ENCODE data around the gene MAPKBP1. TPM values are rescaled to one million over a fixed set of nuclear protein-coding genes. Genes with fewer than 3 reads are reported as not detected.

MAPKBP1 gene
- total and polyA plus RNA-seq, 2 of the 8 experiments (the other 6 are each of a cell fraction or from before 2014, with no cell fraction given) = 4.3 to 11.3 TPM

GRCh38 chr15:41841131-41841530 lies 66.8 kb downstream of the MAPKBP1 start:
- Histone ChIP-seq H4K5ac (ENCODE audit: insufficient read length, low read depth, low read length) (no peak overlapping the region), H4K8ac (ENCODE audit: extremely low read depth, insufficient read depth, low read length) (no peak overlapping the region), H2AK5ac (ENCODE audit: low read depth, low read length) (no peak overlapping the region), H3K79me1 (ENCODE audit: low read depth, low read length) (no peaks in the 10 kb centered on the region; the same call in 1 of the 2 replicates), H2BK15ac (ENCODE audit: low read length) (no peak overlapping the region), H3K4ac (replicated peaks; ENCODE audit: insufficient read length, low read depth, low read length) (no peak overlapping the region), H3K79me2 (ENCODE audit: control insufficient read depth in 1 of 2, insufficient read depth in 2 of 2, low read length in 2 of 2) (no peaks in the 10 kb centered on the region), H4K91ac (replicated peaks; ENCODE audit: insufficient read length, low read length) (no peak overlapping the region), H3K4me1 (replicated peaks in 1 of 4; ENCODE audit: control insufficient read depth in 3 of 4, insufficient read depth in 4 of 4, low read length in 3 of 4) (no peaks in the 10 kb centered on the region), H3K36me3 (ENCODE audit: control insufficient read depth in 2 of 4, insufficient read depth in 4 of 4, low read length in 3 of 4) (peaks cover 0 to under 1% (median under 1%) of the 10 kb centered on the region in 4 experiments; a peak in 2 of 8 replicates), H3K4me2 (ENCODE audit: insufficient read depth in 1 of 2, low read depth in 2 of 2, low read length in 2 of 2) (no peak overlapping the region), H3K27ac (ENCODE audit: low read depth, low read length) (no peak overlapping the region), H3K18ac (ENCODE audit: extremely low read depth, low read length) (no peak overlapping the region), H2BK12ac (ENCODE audit: low read depth, low read length) (no peak overlapping the region), H2AFZ (ENCODE audit: low read length) (no peak overlapping the region), H4K20me1 (replicated peaks in 1 of 2; ENCODE audit: control insufficient read depth in 1 of 2, insufficient read depth in 2 of 2, low read length in 2 of 2) (peaks cover 0 to 2% of the 10 kb centered on the region in 2 experiments), H3K23ac (ENCODE audit: insufficient read length) (no peak overlapping the region), H3K27me3 (replicated peaks in 1 of 4; ENCODE audit: control insufficient read depth in 3 of 4, extremely low read depth in 1 of 4, insufficient read depth in 3 of 4, low read length in 3 of 4) (no peaks in the 10 kb centered on the region), H3K23me2 (ENCODE audit: low read depth, low read length) (no peaks in the 10 kb centered on the region), H3K9ac (replicated peaks in 1 of 4; ENCODE audit: extremely low read depth in 1 of 4, low read depth in 3 of 4, low read length in 3 of 4) (no peak overlapping the region), H2BK5ac (ENCODE audit: low read depth, low read length) (no peak overlapping the region), H2BK120ac (replicated peaks; ENCODE audit: low read depth, low read length) (no peak overlapping the region), H2BK20ac (ENCODE audit: low read length) (no peak overlapping the region), H3K4me3 (ENCODE audit: extremely low read depth in 1 of 4, insufficient read depth in 2 of 4, low read depth in 3 of 4, low read length in 4 of 4) (no peak overlapping the region), H3K14ac (ENCODE audit: insufficient read length) (no peak overlapping the region), H3K56ac (replicated peaks; ENCODE audit: insufficient read length, low read depth, low read length) (no peak overlapping the region), H3K9me3 (ENCODE audit: insufficient read depth in 2 of 2, low read depth in 1 of 2, low read length in 1 of 2) (no peaks in the 10 kb centered on the region)
- FAIRE-seq (no peak), DNase-seq (ENCODE audit: low read depth in 1 of 2, low spot score in 2 of 2) (no peak)
- WGBS, 2 experiments (ENCODE audit: extremely low coverage in 1 of 2, insufficient coverage in 1 of 2, insufficient read length in 1 of 2, insufficient replicate concordance in 2 of 2, low coverage in 1 of 2, low lambda C conversion rate in 2 of 2, missing lambda C conversion rate in 1 of 2) = 90% methylated on average over 9 of the region's 10 CpGs; no CpG with 5 or more reads in 1 of the 2 experiments
- ChIA-PET POLR2A (ENCODE audit: partially characterized antibody) (interaction anchor here (1.0 to 6.8 kb wide), 4 partner anchors 10 to 54 kb away, joined by 3 to 45 read pairs (median 8); no protein-coding TSS in a partner anchor), CTCF (ENCODE audit: partially characterized antibody) (interaction anchor here (0.7 to 4.0 kb wide), 3 partner anchors 17 to 66 kb away, joined by 3 to 14 read pairs (median 3); no protein-coding TSS in a partner anchor)
- no peak for TF ChIP-seq POLR2AphosphoS5 (IDR thresholded peaks at IDR 0.05; ENCODE audit: low read depth, low read length)
- TF ChIP-seq CHD1 (IDR thresholded peaks at IDR 0.05; ENCODE audit: low read depth, low read length) = no peak
- TF ChIP-seq TAF1 (IDR thresholded peaks at IDR 0.05; ENCODE audit: low read depth, low read length) = no peak
- no peak for TF ChIP-seq SP4 (IDR thresholded peaks at IDR 0.05; ENCODE audit: low read length)

All from H1 (cell line).